Mesenchymal stem cell (in vitro differentiated cells and primary cell): Measurements from ENCODE around the gene NEK1.

Source experiments
- DNase-seq: peaks from one replicate; pipeline ENCODE4 v3.0.0-alpha.2; 2013
- H2AFZ ChIP-seq: one replicate; pipeline ENCODE4 v1.6.1; 2013; ENCODE audit warnings: low read depth, mild to moderate bottlenecking, control low read depth, inconsistent platforms, low read length, moderate library complexity
- H2AK5ac ChIP-seq: 2 replicates; pipeline ENCODE4 v1.6.1; 2013; ENCODE audit warnings: low read length, moderate library complexity, mild to moderate bottlenecking, inconsistent platforms; ENCODE audit not compliant: severe bottlenecking
- H2BK120ac ChIP-seq: one replicate; pipeline ENCODE4 v1.6.1; 2013; ENCODE audit warnings: low read depth, mild to moderate bottlenecking, inconsistent platforms, low read length, moderate library complexity
- H2BK12ac ChIP-seq, 2 experiments: one replicate each; pipeline ENCODE4 v1.6.1; 2013; ENCODE audit warnings: inconsistent platforms in 2 of 2, low read length in 2 of 2, mild to moderate bottlenecking in 2 of 2, moderate library complexity in 2 of 2, control low read depth in 1 of 2
- H2BK15ac ChIP-seq: one replicate; pipeline ENCODE4 v1.6.1; 2013; ENCODE audit warnings: mild to moderate bottlenecking, low read depth, inconsistent platforms; ENCODE audit not compliant: poor library complexity, severe bottlenecking
- H2BK5ac ChIP-seq: 2 replicates; pipeline ENCODE4 v1.6.1; 2013; ENCODE audit warnings: low read depth, mild to moderate bottlenecking, low read length, control low read depth, inconsistent platforms; ENCODE audit not compliant: poor library complexity, severe bottlenecking
- H3K14ac ChIP-seq, 2 experiments: one replicate each; pipeline ENCODE4 v1.6.1; 2013; ENCODE audit warnings: inconsistent platforms in 2 of 2, low read length in 2 of 2, control low read depth in 1 of 2, mild to moderate bottlenecking in 1 of 2, moderate library complexity in 1 of 2
- H3K18ac ChIP-seq, 2 experiments: one replicate each; pipeline ENCODE4 v1.6.1; 2013; ENCODE audit warnings: inconsistent platforms in 2 of 2, low read length in 2 of 2, control low read depth in 1 of 2, low read depth in 1 of 2, mild to moderate bottlenecking in 1 of 2
- H3K23ac ChIP-seq, 2 experiments: one replicate each; pipeline ENCODE4 v1.6.1; 2013; ENCODE audit warnings: inconsistent platforms in 2 of 2, low read length in 2 of 2, mild to moderate bottlenecking in 2 of 2, moderate library complexity in 2 of 2, control low read depth in 1 of 2
- H3K27ac ChIP-seq: 2 replicates; pipeline ENCODE4 v1.5.1; 2013; ENCODE audit warnings: mild to moderate bottlenecking, moderate library complexity, low read length, control low read depth, inconsistent platforms; ENCODE audit not compliant: poor library complexity, severe bottlenecking
- H3K27me3 ChIP-seq, 2 experiments: 2 replicates each; pipeline versions ENCODE4 v1.6.1 to v1.7.0; 2013; ENCODE audit warnings: low read length in 2 of 2, mild to moderate bottlenecking in 2 of 2, moderate library complexity in 2 of 2, control low read depth in 1 of 2, inconsistent platforms in 1 of 2; ENCODE audit not compliant: control insufficient read depth in 1 of 2, insufficient read depth in 1 of 2
- H3K36me3 ChIP-seq, 2 experiments: 2 replicates each; pipeline versions ENCODE4 v1.6.1 to v1.7.0; 2013; ENCODE audit warnings: low read length in 2 of 2, control low read depth in 1 of 2, inconsistent platforms in 1 of 2, low read depth in 1 of 2, mild to moderate bottlenecking in 1 of 2; ENCODE audit not compliant: insufficient read depth in 2 of 2, control insufficient read depth in 1 of 2
- H3K4ac ChIP-seq, 2 experiments: one replicate each; pipeline ENCODE4 v1.6.1; 2013; ENCODE audit warnings: inconsistent platforms in 2 of 2, low read length in 2 of 2, mild to moderate bottlenecking in 2 of 2, moderate library complexity in 2 of 2, control low read depth in 1 of 2, low read depth in 1 of 2
- H3K4me1 ChIP-seq: 2 replicates; pipeline ENCODE4 v1.6.1; 2013; ENCODE audit warnings: low read depth, low read length, control low read depth; ENCODE audit not compliant: control insufficient read depth, insufficient read depth
- H3K4me2 ChIP-seq: 2 replicates; pipeline ENCODE4 v1.6.1; 2013; ENCODE audit warnings: low read length, mild to moderate bottlenecking, inconsistent platforms; ENCODE audit not compliant: poor library complexity, severe bottlenecking
- H3K4me3 ChIP-seq, 2 experiments: 2 replicates each; pipeline versions ENCODE4 v1.5.1 to v1.7.0; 2013; ENCODE audit warnings: low read length in 2 of 2, mild to moderate bottlenecking in 2 of 2, control low read depth in 1 of 2, low read depth in 1 of 2; ENCODE audit not compliant: insufficient read depth in 1 of 2
- H3K79me1 ChIP-seq: replicated peaks from 2 replicates; pipeline ENCODE4 v1.6.1; 2013; ENCODE audit warnings: mild to moderate bottlenecking, control low read depth, low read length, inconsistent platforms; ENCODE audit not compliant: poor library complexity, severe bottlenecking
- H3K9ac ChIP-seq: 2 replicates; pipeline ENCODE4 v1.7.0; 2013; ENCODE audit warnings: mild to moderate bottlenecking, low read length, moderate library complexity
- H3K9me3 ChIP-seq: 2 replicates; pipeline ENCODE4 v1.7.0; 2013; ENCODE audit warnings: mild to moderate bottlenecking, low read length; ENCODE audit not compliant: control insufficient read depth
- H4K8ac ChIP-seq: one replicate; pipeline ENCODE4 v1.6.1; 2013; ENCODE audit warnings: inconsistent platforms, mild to moderate bottlenecking, low read length, moderate library complexity
- H4K91ac ChIP-seq: one replicate; pipeline ENCODE4 v1.6.1; 2013; ENCODE audit warnings: mild to moderate bottlenecking, low read length, inconsistent platforms
- whole genome bisulfite sequencing: methylation state at CpG from one replicate; pipeline ENCODE4 v1.1.7; 2013; ENCODE audit warnings: mixed read lengths; 5-methylcytosine and 5-hydroxymethylcytosine counted together

NEK1 gene

GRCh38 chr4:169616846-169617245, 4.5 kb upstream of the NEK1 start:
- Histone ChIP-seq H3K9me3 (no peaks in the 10 kb centered on the region), H3K18ac (no peak overlapping the region), H2BK5ac (no peak overlapping the region), H3K9ac (no peak overlapping the region), H3K23ac (no peak overlapping the region), H3K36me3 (no peaks in the 10 kb centered on the region), H2AFZ (no peak overlapping the region), H3K79me1 (peaks cover 5% of the 10 kb centered on the region), H3K4me3 (no peak overlapping the region), H4K91ac (no peak overlapping the region), H4K8ac (no peak overlapping the region), H3K4me2 (no peak overlapping the region), H3K14ac (no peak overlapping the region), H2AK5ac (no peak overlapping the region), H2BK15ac (no peak overlapping the region), H2BK12ac (no peak overlapping the region), H3K4ac (no peak overlapping the region), H3K4me1 (no peaks in the 10 kb centered on the region), H2BK120ac (no peak overlapping the region), H3K27ac (no peak overlapping the region), H3K27me3 (no peaks in the 10 kb centered on the region)
- DNase-seq, result no peak

DNA sequence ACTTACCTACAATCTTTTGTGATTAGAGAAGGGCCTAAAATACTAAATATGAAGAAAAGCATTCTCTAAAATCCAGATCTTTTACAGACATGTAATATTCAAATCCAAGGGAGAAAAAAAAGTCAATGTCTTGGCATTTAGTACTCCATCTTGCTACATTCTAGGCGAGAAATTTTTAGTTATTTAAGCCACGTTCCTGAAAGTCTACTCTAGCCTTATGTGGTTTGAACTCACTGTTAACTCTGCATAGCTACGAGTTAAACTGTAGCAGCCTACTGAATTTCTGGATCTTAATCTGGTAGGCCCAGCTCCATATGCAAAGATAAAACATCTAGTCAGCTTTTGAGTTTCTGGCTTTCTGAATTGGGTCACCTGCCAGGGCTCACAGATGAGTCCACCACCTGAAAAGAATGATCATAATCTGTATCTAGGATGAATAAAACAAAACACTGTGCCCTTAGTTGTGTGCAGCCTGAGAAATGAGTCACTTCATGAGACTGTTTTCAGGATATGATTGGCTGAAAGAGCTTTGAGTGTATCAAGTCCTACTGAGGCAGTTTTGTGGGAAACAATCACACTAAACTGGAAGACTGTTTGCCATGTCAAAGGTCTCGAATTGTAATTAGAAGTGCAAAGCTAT, 3.2 kb upstream of the NEK1 start:
- Histone ChIP-seq H4K8ac (no peak overlapping the region), H3K79me1 (peaks cover 5% of the 10 kb centered on the region), H3K14ac (no peak overlapping the region), H3K36me3 (no peaks in the 10 kb centered on the region), H3K27me3 (no peaks in the 10 kb centered on the region), H3K4ac (no peak overlapping the region), H4K91ac (no peak overlapping the region), H3K4me3 (no peak overlapping the region), H2BK5ac (no peak overlapping the region), H3K9me3 (no peaks in the 10 kb centered on the region), H2BK15ac (no peak overlapping the region), H3K4me1 (no peaks in the 10 kb centered on the region), H3K27ac (no peak overlapping the region), H2AFZ (no peak overlapping the region), H2AK5ac (no peak overlapping the region), H3K4me2 (no peak overlapping the region), H2BK120ac (no peak overlapping the region), H3K9ac (peak overlapping the region; percentile 47), H2BK12ac (no peak overlapping the region), H3K23ac (no peak overlapping the region), H3K18ac (no peak overlapping the region)
- no peak for DNase-seq
- 81% methylated on average over 4 of the region's 4 CpGs for WGBS

GRCh38 chr4:169612871-169613859, 782 bp upstream of the NEK1 start:
- Histone ChIP-seq H3K79me1 (peaks cover 8% of the 10 kb centered on the region), H2BK12ac (no peak overlapping the region), H4K91ac (no peak overlapping the region), H3K9ac (peak overlapping the region; percentile 87), H3K4me2 (peak overlapping the region; percentile 54), H4K8ac (no peak overlapping the region), H3K9me3 (no peaks in the 10 kb centered on the region), H2BK120ac (no peak overlapping the region), H3K18ac (no peak overlapping the region), H3K4me1 (no peaks in the 10 kb centered on the region), H3K14ac (no peak overlapping the region), H3K36me3 (peaks cover 0 to 4% of the 10 kb centered on the region in 2 experiments), H3K4me3 (peak overlapping the region; percentile 87 to 94), H3K27ac (peak overlapping the region; percentile 47), H3K27me3 (no peaks in the 10 kb centered on the region), H2AFZ (no peak overlapping the region), H2AK5ac (no peak overlapping the region), H2BK5ac (no peak overlapping the region), H3K23ac (no peak overlapping the region), H2BK15ac (no peak overlapping the region), H3K4ac (no peak overlapping the region)
- 1% methylated on average over 6 of the region's 9 CpGs for WGBS
- peak; percentile 90 for DNase-seq

DNA sequence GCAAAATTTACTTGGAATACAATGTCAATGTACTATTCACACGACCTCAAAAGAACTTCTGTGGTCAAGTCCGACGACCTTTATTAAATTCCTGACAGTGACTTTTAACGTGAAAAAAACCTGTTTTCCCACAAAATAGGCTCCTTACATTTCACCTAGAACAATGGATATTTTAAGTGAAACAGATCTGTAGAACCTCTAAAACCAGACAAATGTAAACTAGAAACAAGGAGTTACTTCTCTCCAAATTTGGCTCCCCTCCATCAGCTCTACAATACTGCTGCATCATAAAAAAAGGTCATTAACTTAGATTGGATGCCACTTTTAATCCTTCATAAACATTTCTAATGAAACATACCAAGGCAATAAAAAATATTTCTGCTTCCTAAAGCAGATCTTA, 1.2 kb downstream of the NEK1 start:
- Histone ChIP-seq H3K27ac (no peak overlapping the region), H3K36me3 (peaks cover 0 to 4% of the 10 kb centered on the region in 2 experiments), H3K4me1 (no peaks in the 10 kb centered on the region), H4K8ac (no peak overlapping the region), H3K14ac (no peak overlapping the region), H3K4me3 (peak overlapping the region in 1 of 2 experiments; percentile 87), H3K4ac (no peak overlapping the region), H2BK120ac (no peak overlapping the region), H3K9me3 (no peaks in the 10 kb centered on the region), H3K4me2 (no peak overlapping the region), H2BK12ac (no peak overlapping the region), H3K79me1 (peaks cover 14% of the 10 kb centered on the region), H3K9ac (peak overlapping the region; percentile 94), H2AFZ (no peak overlapping the region), H2AK5ac (no peak overlapping the region), H3K18ac (no peak overlapping the region), H2BK15ac (no peak overlapping the region), H3K27me3 (no peaks in the 10 kb centered on the region), H2BK5ac (no peak overlapping the region), H3K23ac (no peak overlapping the region), H4K91ac (no peak overlapping the region)
- 79% methylated on average over 4 of the region's 4 CpGs for WGBS
- DNase-seq, result no peak
